Measurements from ENCODE around the gene TM9SF3.
"Not testable (repeated sequence)": the region's sequence is repeated elsewhere in the genome, so short reads cannot be mapped to it uniquely, and the experiment has no call there.

TM9SF3 gene

DNA sequence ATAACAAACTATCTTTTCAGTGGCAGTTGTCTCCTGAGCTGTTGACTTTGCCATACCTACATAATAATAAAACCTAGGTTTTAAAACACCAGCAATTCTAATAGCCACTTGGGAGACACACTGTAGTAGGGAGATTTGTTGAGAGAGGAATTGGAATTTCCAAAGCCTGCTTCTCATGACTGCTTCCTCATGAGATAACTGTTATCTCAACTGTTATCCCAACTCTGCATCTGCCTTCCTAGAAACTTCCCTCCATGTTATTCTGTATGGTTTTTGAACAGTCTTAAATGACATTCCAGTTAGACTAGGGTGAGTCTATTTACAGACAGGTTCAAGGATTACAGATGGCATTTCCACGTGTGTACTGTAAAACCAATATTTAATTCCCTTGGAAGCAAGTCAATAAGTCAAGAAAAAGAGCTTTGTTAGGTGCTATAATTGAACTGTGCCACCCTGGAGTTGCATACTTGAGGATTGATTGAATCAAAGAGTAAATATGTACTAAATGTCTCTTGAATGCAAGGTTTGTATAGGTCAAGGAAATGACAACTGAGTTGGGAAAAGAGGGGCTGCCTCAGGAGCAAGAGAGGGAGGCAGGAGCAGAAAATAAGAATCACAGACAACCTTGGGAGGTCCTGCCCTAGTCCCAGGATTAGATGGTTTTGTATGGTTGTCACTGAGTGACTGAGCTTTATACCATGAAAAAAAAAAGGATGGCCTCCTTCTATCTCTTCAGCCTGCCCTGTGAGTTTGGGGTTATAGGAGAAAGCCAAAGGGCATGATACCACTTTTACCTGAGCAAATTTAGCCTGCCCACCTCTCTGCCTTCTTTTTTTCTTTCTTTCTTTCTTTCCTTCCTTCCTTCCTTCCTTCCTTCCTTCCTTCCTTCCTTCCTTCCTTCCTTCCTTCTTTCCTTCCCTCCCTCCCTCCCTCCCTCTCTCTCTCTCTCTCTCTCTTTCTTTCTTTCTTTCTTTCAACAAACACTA lies 9.9 kb upstream of the TM9SF3 start:
- DNase-seq = no peak

DNA sequence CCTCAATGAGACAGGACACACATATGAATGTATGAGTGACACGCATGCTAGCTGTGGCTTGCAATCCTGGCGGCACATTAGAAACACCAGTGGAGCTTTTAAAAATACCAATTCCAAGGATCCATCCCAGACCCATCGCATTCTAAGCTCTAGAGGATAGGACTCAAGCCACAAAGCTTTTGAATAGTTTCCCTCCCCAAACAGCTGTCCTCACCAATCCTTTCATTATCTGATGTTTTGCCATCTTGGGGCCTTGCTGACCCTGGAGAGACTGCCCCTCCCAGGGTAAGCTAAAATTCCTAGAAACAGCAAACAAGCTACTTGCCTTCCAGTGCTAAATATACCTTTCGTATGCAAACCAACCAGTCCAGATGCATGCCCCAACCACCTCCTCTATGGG lies 8.9 kb upstream of the TM9SF3 start:
- no peak for DNase-seq

DNA sequence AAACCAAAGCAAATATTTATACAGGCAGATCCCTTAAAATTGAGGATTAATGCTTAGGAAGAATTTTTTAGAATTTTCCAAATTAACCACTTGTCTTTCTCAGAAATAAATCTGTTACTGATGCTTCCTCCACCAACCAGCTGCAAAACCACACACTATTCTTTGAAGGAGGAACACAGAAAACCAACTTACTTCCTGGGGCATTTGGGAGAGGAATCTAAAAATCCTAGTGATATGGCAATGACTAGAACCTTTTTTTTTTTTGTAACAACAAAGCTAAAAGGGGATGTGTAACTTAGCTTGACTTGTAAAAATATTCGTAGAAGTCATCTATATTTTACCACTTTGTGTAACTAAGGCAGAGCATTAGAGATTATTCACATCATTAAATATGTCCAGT lies 5.1 kb upstream of the TM9SF3 start:
- DNase-seq = no peak

DNA sequence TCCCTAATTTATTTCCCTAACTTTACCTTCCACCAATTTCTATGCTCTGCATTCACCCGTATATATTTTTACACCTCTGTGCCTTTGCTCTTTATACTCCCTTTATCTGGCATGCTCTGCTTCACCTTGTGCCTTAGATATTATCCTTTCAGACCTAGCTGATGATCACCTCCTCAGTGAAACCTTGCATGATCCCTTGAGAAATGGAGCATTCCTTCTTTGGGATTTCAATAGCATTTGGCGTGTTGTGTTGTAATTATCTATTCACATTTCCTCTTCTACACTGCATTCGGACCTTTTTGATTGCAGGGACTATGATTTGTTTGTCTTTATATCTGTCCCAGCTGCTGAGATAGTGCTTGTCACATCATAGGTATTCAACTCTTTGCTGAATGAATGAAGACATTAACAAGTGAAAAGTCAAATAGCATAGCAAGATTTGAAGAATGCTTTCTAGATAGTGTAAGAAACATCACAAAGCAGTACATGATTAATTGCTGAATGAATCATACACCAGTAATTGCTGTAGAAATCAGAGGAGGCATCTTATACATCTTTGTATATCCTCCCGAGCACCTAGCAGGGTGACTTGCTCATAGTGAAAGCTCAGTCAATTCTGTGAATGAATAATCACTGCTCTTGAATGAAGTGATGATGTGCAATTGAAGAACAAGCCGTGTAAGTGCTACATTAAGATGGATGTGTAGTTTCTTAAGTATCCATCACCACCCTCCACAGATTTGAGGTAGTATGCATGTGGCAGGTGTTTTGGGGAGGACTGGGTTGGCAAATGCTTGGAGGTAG lies 2.0 kb upstream of the TM9SF3 start:
- DNase-seq = no peak

DNA sequence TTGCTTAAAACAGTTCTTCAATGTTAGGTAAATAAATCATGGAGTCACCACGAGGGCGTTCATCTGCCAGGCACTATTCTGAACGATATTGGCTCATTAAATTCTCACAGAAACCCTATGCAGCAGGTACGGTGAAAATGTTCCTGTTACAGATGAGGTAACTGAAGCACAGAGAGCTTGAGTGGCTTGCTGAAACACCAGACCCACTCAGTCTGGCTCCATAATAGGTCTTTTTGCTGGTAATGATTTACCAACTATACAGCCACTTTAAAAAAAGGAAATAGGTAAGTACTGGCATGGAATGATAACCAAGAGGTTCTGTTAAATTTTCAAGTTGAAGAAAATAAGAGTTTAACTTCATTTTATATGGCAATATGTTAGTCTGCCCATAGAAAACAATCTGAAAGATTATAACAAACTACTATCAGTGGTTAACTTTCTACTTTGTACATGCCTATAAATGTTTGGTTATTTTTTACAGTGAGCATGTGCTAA lies 1.3 kb upstream of the TM9SF3 start:
- no peak for DNase-seq

DNA sequence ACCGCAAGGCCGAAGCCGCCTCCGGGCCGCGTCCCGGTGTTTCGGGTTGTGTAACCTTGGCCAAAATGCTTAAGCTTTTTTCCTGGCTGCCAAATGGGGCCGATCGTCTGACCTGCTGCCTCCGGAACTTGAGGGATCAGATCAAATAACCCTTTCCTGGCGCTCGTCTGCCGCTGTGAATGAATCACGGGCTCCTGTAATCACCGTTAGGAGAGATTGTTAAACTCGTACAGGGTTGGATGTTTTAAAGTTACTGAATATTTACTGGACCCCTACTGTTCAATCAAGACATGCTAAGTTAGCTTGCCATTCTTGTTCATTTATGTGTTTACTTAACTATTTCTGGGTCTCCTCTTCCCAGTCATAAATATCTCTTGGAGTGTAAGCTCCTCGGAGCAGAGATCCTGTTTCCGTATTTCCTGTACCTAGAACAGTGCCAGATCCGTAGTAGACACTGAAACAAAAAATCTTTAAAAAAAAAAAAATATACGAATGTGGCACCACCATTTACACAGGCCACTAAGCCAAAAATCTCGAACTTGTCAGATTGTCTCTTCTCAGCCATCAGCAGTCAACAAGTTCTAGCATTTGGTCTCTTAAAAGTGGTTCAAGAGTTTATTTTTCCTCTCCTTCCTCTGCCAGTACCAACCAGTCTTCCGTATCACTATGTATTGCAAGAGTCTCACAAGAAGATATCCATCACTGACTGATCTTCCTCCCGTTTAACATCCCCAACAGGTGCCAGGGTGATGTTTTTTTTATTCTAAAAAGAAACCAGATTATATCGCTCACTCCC lies 650 bp upstream of the TM9SF3 start:
- peak in 1 of 2 donors; percentile 19 for DNase-seq

DNA sequence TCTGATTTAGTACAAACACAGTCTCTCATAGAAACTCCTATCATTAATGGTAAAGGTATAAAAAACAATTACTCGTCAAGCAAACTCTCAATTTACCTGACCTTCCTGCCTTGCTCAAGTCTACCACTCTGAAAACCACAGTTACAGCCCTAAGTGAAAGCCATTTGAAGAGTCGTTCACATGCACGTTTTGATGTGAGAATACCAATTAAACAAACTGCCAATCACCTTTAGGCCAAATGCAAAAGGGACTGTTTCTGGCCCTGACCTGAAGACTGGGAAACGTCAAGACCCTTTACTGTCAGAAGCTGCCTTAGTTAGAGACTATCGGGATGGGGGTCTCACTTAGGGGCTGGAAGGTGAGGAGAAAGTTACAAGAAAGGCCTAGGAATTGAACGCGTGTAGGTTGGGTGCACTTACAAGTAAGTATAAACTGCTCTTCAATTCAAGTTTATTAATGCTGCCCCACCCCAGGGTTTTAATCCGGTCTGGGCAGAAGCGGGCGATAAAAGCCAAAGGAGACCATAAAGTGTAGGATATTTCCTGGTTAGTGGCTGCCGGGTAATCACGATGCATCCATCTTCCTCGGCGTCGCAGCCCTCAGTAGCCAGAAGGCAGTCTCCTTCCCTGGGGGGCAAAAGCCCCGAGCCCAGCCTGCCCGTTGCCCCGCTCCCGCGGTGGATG lies 935 bp downstream of the TM9SF3 start:
- peak; percentile 10 to 54 for DNase-seq

DNA sequence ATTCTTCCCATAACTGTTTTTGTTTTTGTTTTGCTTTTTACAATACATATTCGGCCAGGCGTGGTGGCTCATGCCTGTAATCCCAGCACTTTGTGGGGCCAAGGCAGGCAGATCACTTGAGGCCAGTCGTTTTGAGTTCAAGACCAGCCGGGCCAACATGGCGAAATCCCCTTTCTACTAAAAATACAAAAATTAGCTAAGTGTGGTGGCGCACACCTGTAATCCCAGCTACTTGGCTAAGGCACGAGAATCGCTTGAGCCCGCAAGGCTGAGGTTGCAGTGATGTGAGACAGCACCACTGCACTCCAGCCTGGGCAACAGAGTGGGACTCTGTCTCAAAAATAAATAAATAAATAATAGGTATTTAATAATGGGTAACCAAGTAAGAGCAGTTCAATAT lies 2.3 kb downstream of the TM9SF3 start:
- DNase-seq = no peak

DNA sequence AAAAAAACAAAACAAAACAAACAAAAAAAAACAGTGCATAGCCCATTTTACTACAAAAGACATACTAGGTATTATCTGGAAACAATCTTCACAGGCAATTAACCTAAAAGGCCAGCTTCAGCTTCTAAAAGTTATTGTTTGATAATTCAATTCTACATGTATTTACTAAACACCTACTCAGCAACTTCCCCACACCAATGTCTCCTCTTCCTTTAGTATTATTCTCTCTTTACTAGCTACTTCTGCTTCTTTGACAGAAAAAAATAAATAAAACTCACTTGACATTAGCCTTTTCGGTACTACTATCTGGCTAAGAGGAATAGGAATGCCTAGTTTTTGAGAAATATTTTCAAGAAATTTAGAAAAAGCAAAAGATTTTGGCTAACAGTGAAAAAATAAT lies 2.8 kb downstream of the TM9SF3 start:
- no peak for DNase-seq

DNA sequence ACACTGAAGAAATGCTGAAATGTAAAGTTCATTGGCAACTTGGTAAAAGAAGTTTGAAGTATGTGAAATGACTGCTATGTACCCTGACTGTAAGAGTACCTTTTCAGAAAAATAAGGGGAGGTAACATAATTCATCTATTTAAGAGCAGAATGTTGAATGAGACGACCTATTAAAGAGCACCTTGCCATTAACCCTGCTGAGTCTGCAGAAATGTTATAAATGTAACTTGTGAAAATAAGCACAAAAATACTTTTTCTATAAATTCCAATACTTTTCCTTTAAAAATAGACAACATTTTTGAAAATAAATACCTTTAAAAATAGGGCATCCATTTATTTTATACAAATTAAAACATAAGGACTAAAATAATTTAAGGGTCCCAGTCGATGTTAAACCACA lies 7.7 kb downstream of the TM9SF3 start:
- DNase-seq = no peak

DNA sequence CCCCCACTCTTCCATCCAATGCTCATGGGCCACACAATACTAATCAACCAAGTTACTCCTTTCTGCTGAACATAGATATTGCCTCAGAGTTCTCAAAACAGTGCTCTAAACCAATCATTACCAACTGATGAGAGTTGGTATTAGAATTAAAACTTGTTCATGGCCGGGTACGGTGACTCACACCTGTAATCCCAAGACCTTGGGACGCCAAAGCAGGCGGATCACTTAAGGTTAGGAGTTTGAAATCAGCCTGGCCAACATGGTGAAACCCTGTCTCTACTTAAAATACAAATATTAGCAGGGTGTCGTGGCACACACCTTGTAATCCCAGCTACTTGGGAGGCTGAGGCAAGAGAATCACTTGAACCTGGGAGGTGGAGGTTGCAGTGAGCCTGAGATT lies 8.2 kb downstream of the TM9SF3 start:
- DNase-seq = no peak

DNA sequence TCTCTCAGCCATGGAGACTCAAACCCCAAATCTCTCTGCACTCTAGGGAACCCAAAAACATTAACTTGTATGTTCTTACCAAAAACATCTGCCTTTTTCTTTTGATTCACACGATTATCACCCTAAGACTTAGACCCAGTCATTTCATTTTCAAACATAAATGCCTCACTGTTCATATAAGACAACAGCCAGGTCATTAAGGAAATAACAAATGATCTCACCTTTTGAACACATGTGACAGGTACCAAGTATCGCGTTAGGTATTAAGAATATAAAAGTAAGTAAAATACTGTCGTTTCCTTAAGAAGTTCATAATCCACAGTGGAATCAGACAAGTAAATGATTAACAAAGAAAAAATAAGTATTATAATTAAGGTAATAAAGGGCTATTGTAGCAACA lies 8.8 kb downstream of the TM9SF3 start:
- no peak for DNase-seq

DNA sequence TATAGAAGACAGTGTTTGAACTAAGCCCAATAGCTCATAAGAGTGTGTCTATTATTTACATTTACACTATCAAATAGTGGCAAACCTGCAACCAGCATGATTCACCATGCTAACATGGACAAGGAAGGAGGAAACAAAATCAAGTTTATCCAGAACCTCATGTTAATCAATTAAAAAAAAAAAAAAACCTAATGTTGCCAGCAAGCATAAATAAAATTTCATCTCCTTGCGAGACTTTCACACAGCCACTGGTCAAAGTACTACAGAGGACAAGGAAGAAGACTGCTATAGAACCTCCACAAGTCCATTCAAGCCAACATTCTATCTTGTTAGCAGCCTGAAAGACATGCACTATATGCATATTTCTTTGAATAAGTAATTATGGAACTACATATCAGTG lies 9.7 kb downstream of the TM9SF3 start:
- no peak for DNase-seq

DNA sequence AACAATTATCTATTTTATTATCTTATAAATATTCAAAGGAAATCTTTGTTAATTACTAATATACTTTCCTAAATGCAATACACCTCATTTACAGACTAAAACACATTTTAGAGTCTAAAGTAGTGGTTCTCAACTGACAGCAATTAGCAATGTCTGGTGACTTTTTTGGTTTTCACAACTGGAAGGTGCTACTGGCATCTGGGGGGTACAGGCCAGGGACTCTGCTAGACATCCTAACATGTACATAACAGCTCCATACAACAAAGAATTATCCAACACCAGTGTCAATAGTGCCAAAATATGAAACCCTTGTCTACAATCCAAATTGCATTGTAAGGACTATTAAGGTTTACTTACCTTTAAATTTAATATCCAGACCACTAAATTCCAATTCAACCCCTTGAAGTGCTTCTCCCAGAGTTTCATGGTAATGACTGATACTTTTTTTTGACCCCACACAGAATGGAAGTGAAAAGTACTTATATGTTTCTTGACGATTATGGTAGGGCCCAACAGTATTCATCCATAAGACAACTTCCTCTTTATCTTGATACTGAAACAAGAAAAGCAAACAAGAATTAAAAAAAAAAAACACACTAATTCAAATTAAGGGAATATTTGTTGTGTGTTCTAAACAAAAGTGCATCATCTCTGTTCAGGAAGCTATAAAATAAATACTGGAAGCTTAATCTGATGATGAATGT lies 10.4 kb downstream of the TM9SF3 start:
- DNase-seq = no peak

DNA sequence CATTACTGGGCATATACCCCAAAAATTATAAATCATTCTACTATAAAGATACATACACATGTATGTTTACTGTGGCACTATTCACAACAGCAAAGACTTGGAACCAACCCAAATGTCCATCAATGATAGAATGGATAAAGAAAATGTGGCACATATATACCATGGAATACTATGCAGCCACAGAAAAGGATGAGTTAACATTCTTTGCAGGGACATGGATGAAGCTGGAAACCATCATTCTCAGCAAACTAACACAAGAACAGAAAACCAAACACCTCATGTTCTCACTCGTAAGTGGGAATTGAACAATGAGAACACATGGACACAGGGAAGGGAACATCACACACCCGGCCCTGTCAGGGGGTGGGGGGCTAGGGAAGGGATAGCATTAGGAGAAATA lies 12.2 kb downstream of the TM9SF3 start:
- not testable (repeated sequence) for DNase-seq

DNA sequence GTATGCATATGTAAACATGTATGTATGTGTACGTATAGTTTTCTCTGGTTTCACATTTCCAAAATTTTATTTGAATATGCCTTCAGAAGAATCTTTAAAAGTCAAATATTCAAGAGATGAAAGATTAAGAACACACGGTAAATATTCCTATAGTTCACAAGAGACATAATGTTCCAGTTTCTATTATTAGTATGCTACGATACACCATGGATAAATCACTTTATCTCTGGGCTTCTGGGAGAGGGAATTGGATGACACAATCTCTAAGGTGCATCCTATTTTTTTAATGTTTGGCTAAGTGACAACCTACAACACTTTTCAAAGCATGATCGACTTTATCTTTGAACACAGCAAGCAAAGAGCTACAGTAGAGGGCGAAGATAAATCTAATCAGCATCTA lies 13.8 kb downstream of the TM9SF3 start:
- DNase-seq = no peak

DNA sequence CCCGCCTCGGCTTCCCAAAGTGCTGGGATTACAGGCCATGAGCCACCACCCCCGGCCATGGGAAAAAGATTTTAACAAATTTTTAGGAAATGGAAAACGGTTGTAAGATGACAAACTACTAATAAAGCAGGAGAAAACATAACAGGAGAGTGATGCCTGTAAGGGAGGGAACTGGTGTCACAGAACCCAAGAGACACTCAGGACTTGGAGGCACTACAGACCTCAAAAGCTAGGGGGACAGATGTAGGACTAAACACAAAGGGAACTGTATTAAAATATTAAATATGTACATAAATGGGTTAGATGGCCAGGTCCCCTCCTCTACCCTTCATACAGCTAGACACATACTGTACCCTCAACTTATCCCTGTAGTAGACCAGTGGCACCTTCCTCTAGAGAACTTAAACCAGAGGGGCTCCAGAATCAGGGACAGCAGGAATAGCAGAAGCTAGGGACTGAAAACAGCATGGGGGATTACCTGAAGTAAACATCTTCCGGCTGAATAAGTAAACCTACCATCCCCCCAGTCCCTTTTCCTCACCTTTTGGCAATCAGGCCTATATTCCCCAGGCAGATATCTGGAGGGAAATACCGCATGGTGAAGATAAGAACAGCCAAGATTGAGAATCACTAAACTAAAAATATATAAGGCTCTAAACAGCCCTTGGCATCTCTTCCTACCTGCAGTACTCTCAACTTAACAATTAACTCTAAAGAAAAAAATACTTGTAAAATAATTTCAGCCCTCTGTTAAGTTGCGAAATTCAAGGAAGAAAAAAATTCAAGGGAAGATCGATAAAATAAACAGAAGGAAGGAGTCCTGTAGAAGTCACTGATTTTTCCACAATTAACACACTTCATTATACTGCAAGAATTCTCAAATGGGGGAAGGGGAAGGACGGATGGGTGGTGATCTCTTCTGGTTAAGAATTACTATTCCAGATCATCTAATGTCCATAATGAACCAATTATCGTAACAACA lies 15.5 kb downstream of the TM9SF3 start:
- no peak for DNase-seq

DNA sequence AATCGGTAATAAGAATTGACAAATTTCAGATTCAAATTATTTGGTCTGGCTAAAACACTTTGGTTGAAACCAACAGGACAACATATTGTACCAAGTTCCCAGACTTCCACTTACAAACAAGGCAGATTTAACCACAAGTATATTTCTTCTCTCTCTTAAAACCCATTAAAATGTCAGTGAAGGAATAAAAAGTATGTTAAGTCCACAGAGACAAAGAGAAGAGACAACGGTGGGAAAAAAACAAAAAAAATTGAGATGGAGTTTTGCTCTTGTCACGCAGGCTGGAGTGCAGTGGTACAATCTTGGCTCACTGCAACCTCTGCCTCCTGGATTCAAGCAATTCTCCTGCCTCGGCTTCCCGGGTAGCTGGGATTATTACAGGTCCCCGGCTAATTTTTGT lies 16.3 kb downstream of the TM9SF3 start:
- no peak for DNase-seq

DNA sequence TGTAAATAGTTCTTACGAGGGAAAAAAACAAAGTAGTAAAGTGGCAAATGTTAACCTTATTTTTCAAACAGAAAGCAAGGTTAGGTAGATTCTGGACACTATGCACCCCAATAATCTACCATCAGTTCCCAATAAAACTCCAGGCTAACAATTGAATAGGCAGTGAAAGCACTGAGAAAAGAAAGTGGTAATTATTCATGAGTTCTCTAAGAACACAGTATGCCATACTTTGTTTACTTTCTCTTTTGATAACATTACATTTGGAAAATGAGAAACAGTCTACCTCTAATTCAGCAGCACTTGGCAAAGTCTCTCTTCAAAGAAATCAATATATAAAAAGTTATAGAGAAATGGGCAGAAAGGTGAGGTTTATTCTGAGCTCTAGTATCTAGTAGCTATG lies 18.4 kb downstream of the TM9SF3 start:
- DNase-seq = no peak

DNA sequence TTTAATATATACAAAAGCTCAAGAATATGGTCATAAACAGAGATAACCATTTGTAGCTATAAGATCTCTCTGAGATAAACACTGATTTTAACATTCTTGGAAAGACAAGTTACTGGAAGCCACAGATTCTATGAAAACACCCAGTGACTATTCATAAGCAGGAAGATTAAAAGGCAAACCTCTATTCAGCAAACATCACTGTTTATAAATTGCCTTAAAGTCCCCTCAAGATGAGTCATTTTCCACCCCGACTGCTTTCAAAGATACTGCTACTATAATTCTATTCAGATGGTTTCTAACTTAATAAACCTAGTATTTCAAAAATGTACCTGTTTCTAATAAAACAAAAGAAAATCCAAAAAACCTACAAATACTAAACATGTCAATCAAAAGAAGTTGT lies 21.0 kb downstream of the TM9SF3 start:
- no peak for DNase-seq
